ENCODE results near the gene ARHGEF18. TPM values are rescaled to one million over a fixed set of nuclear protein-coding genes. Genes with fewer than 3 reads are reported as not detected.
"Not testable (repeated sequence)": the region's sequence is repeated elsewhere in the genome, so short reads cannot be mapped to it uniquely, and the experiment has no call there.

The ARHGEF18 gene
- total RNA-seq, 1 donor from 2014 or later: 12.0 TPM

GRCh38 chr19:7363225-7363624, 14.5 kb downstream of the ARHGEF18 start:
- Histone ChIP-seq H3K9ac (ENCODE audit: low read depth in 1 of 3, low read length in 3 of 3) (no peak overlapping the region), H3K4me1 (ENCODE audit: control insufficient read depth in 3 of 3, insufficient read depth in 3 of 3, low read length in 3 of 3) (no peaks in the 10 kb centered on the region), H3K9me3 (ENCODE audit: control insufficient read depth in 3 of 3, low read length in 3 of 3) (no peaks in the 10 kb centered on the region), H3K4me3 (ENCODE audit: low read length in 3 of 3) (no peak overlapping the region), H3K36me3 (ENCODE audit: control insufficient read depth in 3 of 3, insufficient read depth in 3 of 3, low read length in 3 of 3) (no peaks in the 10 kb centered on the region), H3K27me3 (ENCODE audit: control insufficient read depth in 3 of 3, insufficient read depth in 3 of 3, low read length in 3 of 3) (peaks cover 0 to 9% (median 0%) of the 10 kb centered on the region in 3 donors), H3K27ac (ENCODE audit: low read depth, low read length) (no peak overlapping the region)

DNA sequence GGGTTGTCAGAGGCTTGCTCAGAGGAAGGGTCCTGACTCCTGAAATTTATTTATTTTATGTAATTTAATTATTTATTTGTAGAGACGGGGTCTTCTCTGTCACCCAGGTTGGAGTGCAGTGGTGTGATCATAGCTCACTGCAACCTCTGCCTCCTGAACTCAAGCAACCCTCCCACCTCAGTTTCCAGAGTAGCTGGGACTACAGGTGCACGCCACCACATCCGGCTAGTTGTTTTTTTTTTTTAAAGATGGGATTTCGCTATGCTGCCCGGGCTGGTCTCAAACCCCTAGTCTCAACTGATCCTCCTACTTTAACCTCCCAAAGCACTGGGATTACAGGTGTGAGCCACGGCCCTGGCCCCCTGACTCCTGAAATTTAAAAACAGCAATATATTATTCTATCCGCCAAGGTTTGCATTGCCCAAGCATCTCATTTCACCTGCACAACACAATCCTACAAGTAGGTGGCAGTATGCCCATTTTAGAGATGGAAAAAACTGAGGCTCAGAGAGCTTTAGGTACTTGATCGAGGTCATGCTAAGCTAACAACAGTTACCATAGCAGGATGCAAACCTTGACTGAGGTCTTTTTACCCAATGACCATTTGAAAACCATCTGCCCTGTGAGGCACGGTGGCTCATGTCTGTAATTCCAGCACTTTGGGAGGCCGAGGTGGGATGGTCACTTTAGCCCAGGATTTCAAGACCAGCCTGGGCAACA, 18.1 kb downstream of the ARHGEF18 start:
- no peaks in the 10 kb centered on the region for H3K9me3 ChIP-seq (ENCODE audit: control insufficient read depth in 3 of 3, low read length in 3 of 3)
- H3K36me3 ChIP-seq (ENCODE audit: control insufficient read depth in 3 of 3, insufficient read depth in 3 of 3, low read length in 3 of 3): peaks cover 0 to 1% (median 0%) of the 10 kb centered on the region in 3 donors
- no peak overlapping the region for H3K9ac ChIP-seq (ENCODE audit: low read depth in 1 of 3, low read length in 3 of 3)
- no peak overlapping the region for H3K4me3 ChIP-seq (ENCODE audit: low read length in 3 of 3)
- peaks cover 0 to 2% (median 0%) of the 10 kb centered on the region in 3 donors for H3K4me1 ChIP-seq (ENCODE audit: control insufficient read depth in 3 of 3, insufficient read depth in 3 of 3, low read length in 3 of 3)
- H3K27me3 ChIP-seq (ENCODE audit: control insufficient read depth in 3 of 3, insufficient read depth in 3 of 3, low read length in 3 of 3): peaks cover 0 to 9% (median 0%) of the 10 kb centered on the region in 3 donors
- H3K27ac ChIP-seq (ENCODE audit: low read depth, low read length): no peak overlapping the region

DNA sequence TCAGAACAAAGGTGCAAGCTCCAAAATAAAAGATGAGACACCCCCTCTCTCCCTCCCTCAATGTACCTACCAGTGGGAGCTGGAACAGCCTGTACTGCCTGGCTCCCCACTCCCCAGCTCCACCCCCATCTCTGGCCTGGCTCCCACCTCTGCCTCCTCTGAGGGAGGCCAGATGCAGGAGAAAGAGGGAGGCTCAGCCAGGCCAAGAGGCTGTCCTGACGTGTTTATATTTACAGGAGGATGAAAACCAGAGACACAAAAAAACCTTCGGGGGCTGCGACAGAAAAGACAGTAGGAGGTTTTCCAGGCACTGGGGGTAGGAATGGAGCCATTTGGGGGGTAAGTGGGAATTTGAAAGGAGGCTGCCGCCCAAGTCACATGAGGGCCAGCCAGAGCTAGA, 19.7 kb downstream of the ARHGEF18 start:
- peaks cover 0 to 2% (median 0%) of the 10 kb centered on the region in 3 donors for H3K36me3 ChIP-seq (ENCODE audit: control insufficient read depth in 3 of 3, insufficient read depth in 3 of 3, low read length in 3 of 3)
- H3K27ac ChIP-seq (ENCODE audit: low read depth, low read length): no peak overlapping the region
- H3K9ac ChIP-seq (ENCODE audit: low read depth in 1 of 3, low read length in 3 of 3): no peak overlapping the region
- no peaks in the 10 kb centered on the region for H3K9me3 ChIP-seq (ENCODE audit: control insufficient read depth in 3 of 3, low read length in 3 of 3)
- H3K4me3 ChIP-seq (ENCODE audit: low read length in 3 of 3): no peak overlapping the region
- H3K27me3 ChIP-seq (ENCODE audit: control insufficient read depth in 3 of 3, insufficient read depth in 3 of 3, low read length in 3 of 3): peaks cover 0 to 4% (median 0%) of the 10 kb centered on the region in 3 donors
- H3K4me1 ChIP-seq (ENCODE audit: control insufficient read depth in 3 of 3, insufficient read depth in 3 of 3, low read length in 3 of 3): peaks cover 0 to 2% (median 0%) of the 10 kb centered on the region in 3 donors

- H3K4me3 ChIP-seq (ENCODE audit: low read length in 3 of 3); H3K9me3 ChIP-seq (ENCODE audit: control insufficient read depth in 3 of 3, low read length in 3 of 3); H3K36me3 ChIP-seq (ENCODE audit: control insufficient read depth in 3 of 3, insufficient read depth in 3 of 3, low read length in 3 of 3); H3K27me3 ChIP-seq (ENCODE audit: control insufficient read depth in 3 of 3, insufficient read depth in 3 of 3, low read length in 3 of 3); H3K27ac ChIP-seq (ENCODE audit: low read depth, low read length); H3K4me1 ChIP-seq (ENCODE audit: control insufficient read depth in 3 of 3, insufficient read depth in 3 of 3, low read length in 3 of 3); H3K9ac ChIP-seq (ENCODE audit: low read depth in 1 of 3, low read length in 3 of 3): not testable (repeated sequence)
Measured at GRCh38 chr19:7368866-7369265, 20.1 kb downstream of the ARHGEF18 start.

DNA sequence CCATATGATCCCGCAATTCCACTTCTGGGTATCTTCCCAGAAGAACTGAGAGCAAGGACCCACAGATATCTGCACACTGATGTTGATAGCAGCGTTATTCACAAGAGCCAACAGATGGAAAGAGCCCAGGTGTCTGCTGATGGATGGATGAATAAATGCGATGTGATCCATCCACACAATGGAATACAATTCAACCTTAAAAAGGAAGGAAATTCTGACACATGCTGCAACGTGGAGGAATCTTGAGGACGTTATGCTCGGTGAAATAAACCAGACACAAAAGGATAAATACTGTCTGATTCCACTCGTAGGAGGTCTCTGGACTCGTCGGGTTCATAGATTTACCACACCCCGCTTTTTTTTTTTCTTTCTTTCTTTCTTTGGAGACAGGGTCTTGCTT, 21.8 kb downstream of the ARHGEF18 start:
- Histone ChIP-seq H3K4me1 (ENCODE audit: control insufficient read depth in 3 of 3, insufficient read depth in 3 of 3, low read length in 3 of 3) (peaks cover 0 to 2% (median 0%) of the 10 kb centered on the region in 3 donors), H3K36me3 (ENCODE audit: control insufficient read depth in 3 of 3, insufficient read depth in 3 of 3, low read length in 3 of 3) (peaks cover 0 to 2% (median 0%) of the 10 kb centered on the region in 3 donors), H3K27ac (ENCODE audit: low read depth, low read length) (no peak overlapping the region), H3K9me3 (ENCODE audit: control insufficient read depth in 3 of 3, low read length in 3 of 3) (no peaks in the 10 kb centered on the region), H3K27me3 (ENCODE audit: control insufficient read depth in 3 of 3, insufficient read depth in 3 of 3, low read length in 3 of 3) (peaks cover 0 to 4% (median 0%) of the 10 kb centered on the region in 3 donors), H3K9ac (ENCODE audit: low read depth in 1 of 3, low read length in 3 of 3) (no peak overlapping the region), H3K4me3 (ENCODE audit: low read length in 3 of 3) (no peak overlapping the region)

GRCh38 chr19:7371001-7371400, 22.3 kb downstream of the ARHGEF18 start:
- Histone ChIP-seq H3K27ac (ENCODE audit: low read depth, low read length) (no peak overlapping the region), H3K27me3 (ENCODE audit: control insufficient read depth in 3 of 3, insufficient read depth in 3 of 3, low read length in 3 of 3) (peaks cover 0 to 4% (median 0%) of the 10 kb centered on the region in 3 donors), H3K4me1 (ENCODE audit: control insufficient read depth in 3 of 3, insufficient read depth in 3 of 3, low read length in 3 of 3) (peaks cover 0 to 2% (median 0%) of the 10 kb centered on the region in 3 donors), H3K9ac (ENCODE audit: low read depth in 1 of 3, low read length in 3 of 3) (no peak overlapping the region), H3K9me3 (ENCODE audit: control insufficient read depth in 3 of 3, low read length in 3 of 3) (no peaks in the 10 kb centered on the region), H3K36me3 (ENCODE audit: control insufficient read depth in 3 of 3, insufficient read depth in 3 of 3, low read length in 3 of 3) (peaks cover 0 to 2% (median 0%) of the 10 kb centered on the region in 3 donors), H3K4me3 (ENCODE audit: low read length in 3 of 3) (no peak overlapping the region)

- peaks cover 0 to 2% (median 0%) of the 10 kb centered on the region in 3 donors for H3K4me1 ChIP-seq (ENCODE audit: control insufficient read depth in 3 of 3, insufficient read depth in 3 of 3, low read length in 3 of 3)
Measured at GRCh38 chr19:7372810-7373209, 24.1 kb downstream of the ARHGEF18 start.

DNA sequence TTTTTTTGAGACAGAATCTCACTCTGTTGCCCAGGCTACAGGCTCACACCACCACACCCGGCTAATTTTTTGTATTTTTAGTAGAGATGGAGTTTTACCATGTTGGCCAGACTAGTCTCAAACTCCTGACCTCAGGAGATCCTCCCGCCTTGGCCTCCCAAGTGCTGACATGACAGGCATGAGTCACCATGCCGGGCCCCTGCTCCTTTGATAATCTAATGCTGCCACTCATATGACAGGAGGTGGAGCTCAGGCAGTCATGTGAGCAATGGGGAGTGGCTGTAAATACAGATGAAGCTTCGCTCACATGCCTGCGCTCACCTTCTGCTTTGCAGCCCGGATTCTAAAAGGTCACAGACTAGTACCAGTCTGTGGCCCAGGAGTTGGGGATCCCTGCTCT, 25.1 kb downstream of the ARHGEF18 start:
- H3K27me3 ChIP-seq (ENCODE audit: control insufficient read depth in 3 of 3, insufficient read depth in 3 of 3, low read length in 3 of 3): no peaks in the 10 kb centered on the region
- H3K9ac ChIP-seq (ENCODE audit: low read depth in 1 of 3, low read length in 3 of 3): no peak overlapping the region
- no peak overlapping the region for H3K27ac ChIP-seq (ENCODE audit: low read depth, low read length)
- H3K4me1 ChIP-seq (ENCODE audit: control insufficient read depth in 3 of 3, insufficient read depth in 3 of 3, low read length in 3 of 3): no peaks in the 10 kb centered on the region
- H3K36me3 ChIP-seq (ENCODE audit: control insufficient read depth in 3 of 3, insufficient read depth in 3 of 3, low read length in 3 of 3): peaks cover 0 to 2% (median 0%) of the 10 kb centered on the region in 3 donors
- H3K4me3 ChIP-seq (ENCODE audit: low read length in 3 of 3): no peak overlapping the region
- no peaks in the 10 kb centered on the region for H3K9me3 ChIP-seq (ENCODE audit: control insufficient read depth in 3 of 3, low read length in 3 of 3)

More at GRCh38 chr19:7372810-7373209, 24.1 kb downstream of the ARHGEF18 start:
- Histone ChIP-seq H3K36me3 (ENCODE audit: control insufficient read depth in 3 of 3, insufficient read depth in 3 of 3, low read length in 3 of 3) (peaks cover 0 to 2% (median 0%) of the 10 kb centered on the region in 3 donors), H3K27me3 (ENCODE audit: control insufficient read depth in 3 of 3, insufficient read depth in 3 of 3, low read length in 3 of 3) (no peaks in the 10 kb centered on the region), H3K4me3 (ENCODE audit: low read length in 3 of 3) (no peak overlapping the region), H3K27ac (ENCODE audit: low read depth, low read length) (no peak overlapping the region), H3K9me3 (ENCODE audit: control insufficient read depth in 3 of 3, low read length in 3 of 3) (no peaks in the 10 kb centered on the region), H3K9ac (ENCODE audit: low read depth in 1 of 3, low read length in 3 of 3) (no peak overlapping the region)

DNA sequence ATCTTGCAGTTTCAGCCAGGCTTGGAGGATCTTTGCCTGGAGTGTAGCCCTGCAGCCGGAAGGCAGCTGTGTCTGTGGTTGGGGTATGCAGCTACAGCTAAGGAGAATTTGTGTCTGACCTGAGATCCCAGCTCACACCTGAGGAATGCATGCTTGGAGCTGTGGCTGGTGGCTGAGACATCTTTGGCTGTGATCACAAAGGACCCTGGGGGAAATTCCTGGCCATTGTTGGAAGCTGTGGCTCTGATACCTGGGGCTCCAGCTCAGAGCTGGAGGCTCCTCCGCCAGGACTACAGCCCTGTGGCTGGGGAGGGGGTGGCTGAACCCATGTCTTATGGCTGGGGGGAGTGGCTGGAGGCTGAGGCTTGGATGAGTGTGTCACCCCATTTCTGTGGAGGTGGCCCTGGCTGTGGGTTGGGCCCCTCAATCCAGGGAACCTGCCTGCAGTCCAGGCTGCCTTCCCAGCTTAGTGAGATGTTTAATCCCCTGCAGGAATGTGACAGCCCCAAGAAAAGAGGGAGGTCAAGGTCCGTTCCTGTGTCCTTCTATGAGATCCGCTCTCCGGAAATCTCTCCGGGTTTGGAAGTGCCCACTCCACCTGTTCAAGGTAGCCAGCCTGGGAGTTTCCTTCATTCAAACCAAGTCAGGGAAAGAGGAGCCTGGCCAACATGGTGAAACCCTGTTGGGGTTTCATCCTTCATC, 27.6 kb downstream of the ARHGEF18 start:
- Histone ChIP-seq H3K9me3 (ENCODE audit: control insufficient read depth in 3 of 3, low read length in 3 of 3) (no peaks in the 10 kb centered on the region), H3K27ac (ENCODE audit: low read depth, low read length) (no peak overlapping the region), H3K9ac (ENCODE audit: low read depth in 1 of 3, low read length in 3 of 3) (no peak overlapping the region), H3K36me3 (ENCODE audit: control insufficient read depth in 3 of 3, insufficient read depth in 3 of 3, low read length in 3 of 3) (peaks cover 0 to 2% (median 0%) of the 10 kb centered on the region in 3 donors), H3K4me1 (ENCODE audit: control insufficient read depth in 3 of 3, insufficient read depth in 3 of 3, low read length in 3 of 3) (no peaks in the 10 kb centered on the region), H3K4me3 (ENCODE audit: low read length in 3 of 3) (no peak overlapping the region), H3K27me3 (ENCODE audit: control insufficient read depth in 3 of 3, insufficient read depth in 3 of 3, low read length in 3 of 3) (no peaks in the 10 kb centered on the region)

DNA sequence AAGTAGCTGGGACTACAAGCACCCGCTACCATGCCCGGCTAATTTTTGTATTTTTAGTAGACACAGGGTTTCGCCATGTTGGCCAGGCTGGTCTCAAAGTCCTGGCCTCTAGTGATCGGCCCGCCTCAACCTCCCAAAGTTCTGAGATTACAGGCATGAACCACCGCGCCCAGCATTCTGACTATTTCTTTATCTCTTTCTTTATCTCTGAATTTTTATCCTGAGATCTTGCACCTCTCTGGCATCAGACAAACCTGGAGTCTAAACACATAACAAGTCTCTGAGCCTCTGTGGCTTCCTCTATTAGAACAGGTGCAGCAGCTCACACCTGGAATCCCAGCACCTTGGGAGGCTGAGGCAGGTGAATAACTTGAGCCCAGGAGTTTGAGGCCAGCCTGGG, 28.5 kb downstream of the ARHGEF18 start:
- no peak overlapping the region for H3K27ac ChIP-seq (ENCODE audit: low read depth, low read length)
- H3K9me3 ChIP-seq (ENCODE audit: control insufficient read depth in 3 of 3, low read length in 3 of 3): no peaks in the 10 kb centered on the region
- H3K4me1 ChIP-seq (ENCODE audit: control insufficient read depth in 3 of 3, insufficient read depth in 3 of 3, low read length in 3 of 3): no peaks in the 10 kb centered on the region
- no peaks in the 10 kb centered on the region for H3K27me3 ChIP-seq (ENCODE audit: control insufficient read depth in 3 of 3, insufficient read depth in 3 of 3, low read length in 3 of 3)
- no peaks in the 10 kb centered on the region for H3K36me3 ChIP-seq (ENCODE audit: control insufficient read depth in 3 of 3, insufficient read depth in 3 of 3, low read length in 3 of 3)
- H3K4me3 ChIP-seq (ENCODE audit: low read length in 3 of 3): no peak overlapping the region
- no peak overlapping the region for H3K9ac ChIP-seq (ENCODE audit: low read depth in 1 of 3, low read length in 3 of 3)
